ENCODE results near the gene PGM3.

Gene PGM3

GRCh38 chr6:83151114-83151513 lies 42.0 kb downstream of the PGM3 start:
- no peak for TF ChIP-seq CTCF (conservative IDR thresholded peaks at IDR 0.05; ENCODE audit: control insufficient read depth, insufficient read depth, low read depth, low read length)
- H3K4me3 ChIP-seq (ENCODE audit: control insufficient read depth, low read depth, low read length) = no peak overlapping the region
- DNase-seq (ENCODE audit: low read depth) = no peak

- H3K4me3 ChIP-seq (ENCODE audit: control insufficient read depth, low read depth, low read length) = no peak overlapping the region
- no peak for TF ChIP-seq CTCF (conservative IDR thresholded peaks at IDR 0.05; ENCODE audit: control insufficient read depth, insufficient read depth, low read depth, low read length)
- DNase-seq (ENCODE audit: low read depth) = no peak
Measured at GRCh38 chr6:83138758-83139157, 54.3 kb downstream of the PGM3 start.

- no peak for TF ChIP-seq CTCF (conservative IDR thresholded peaks at IDR 0.05; ENCODE audit: control insufficient read depth, insufficient read depth, low read depth, low read length)
- no peak for DNase-seq (ENCODE audit: low read depth)
- no peak overlapping the region for H3K4me3 ChIP-seq (ENCODE audit: control insufficient read depth, low read depth, low read length)
Measured at GRCh38 chr6:83138118-83138722, 54.8 kb downstream of the PGM3 start.

DNA sequence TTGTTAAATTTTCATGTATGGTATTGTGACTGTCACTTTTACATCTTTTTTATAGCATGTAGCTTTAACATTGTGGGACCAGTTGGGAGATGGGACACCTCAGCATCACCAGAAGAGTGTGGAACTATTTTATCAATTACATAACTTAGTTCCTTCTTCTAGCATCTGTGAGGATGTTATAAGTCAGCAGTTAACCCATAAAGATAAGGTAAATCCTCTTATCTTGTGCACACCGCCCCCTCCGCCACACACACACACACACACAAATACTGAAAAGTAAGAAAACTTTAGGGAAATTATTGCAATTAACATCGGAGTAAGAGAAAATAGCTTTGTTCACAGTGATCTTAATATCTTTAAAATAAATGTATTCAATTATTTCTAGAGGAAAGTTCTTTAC lies 60.9 kb downstream of the PGM3 start:
- DNase-seq (ENCODE audit: low read depth) = no peak
- H3K4me3 ChIP-seq (ENCODE audit: control insufficient read depth, low read depth, low read length) = no peak overlapping the region
- no peak for TF ChIP-seq CTCF (conservative IDR thresholded peaks at IDR 0.05; ENCODE audit: control insufficient read depth, insufficient read depth, low read depth, low read length)

- TF ChIP-seq CTCF (conservative IDR thresholded peaks at IDR 0.05; ENCODE audit: control insufficient read depth, insufficient read depth, low read depth, low read length) = no peak
- H3K4me3 ChIP-seq (ENCODE audit: control insufficient read depth, low read depth, low read length) = no peak overlapping the region
- DNase-seq (ENCODE audit: low read depth) = no peak
Measured at GRCh38 chr6:83127976-83128375, 65.1 kb downstream of the PGM3 start.

GRCh38 chr6:83127258-83127657 lies 65.8 kb downstream of the PGM3 start:
- H3K4me3 ChIP-seq (ENCODE audit: control insufficient read depth, low read depth, low read length) = no peak overlapping the region
- DNase-seq (ENCODE audit: low read depth) = no peak
- TF ChIP-seq CTCF (conservative IDR thresholded peaks at IDR 0.05; ENCODE audit: control insufficient read depth, insufficient read depth, low read depth, low read length) = no peak

- no peak for DNase-seq (ENCODE audit: low read depth)
- no peak overlapping the region for H3K4me3 ChIP-seq (ENCODE audit: control insufficient read depth, low read depth, low read length)
- TF ChIP-seq CTCF (conservative IDR thresholded peaks at IDR 0.05; ENCODE audit: control insufficient read depth, insufficient read depth, low read depth, low read length) = no peak
Measured at GRCh38 chr6:83126807-83127206, 66.3 kb downstream of the PGM3 start.

All from fibroblast of mammary gland (primary cell).